GM12878 (cell line): ENCODE data around the gene CCDC18.
"Not testable (repeated sequence)": the region's sequence is repeated elsewhere in the genome, so short reads cannot be mapped to it uniquely, and the experiment has no call there.

Experiments used
- ATF3 ChIP-seq: IDR thresholded peaks from 2 replicates; pipeline ENCODE4 v1.6.1; 2011; ENCODE audit warnings: low read depth, mild to moderate bottlenecking, low read length, moderate library complexity, borderline replicate concordance; ENCODE audit errors: extremely low read depth
- BCLAF1 ChIP-seq: fragments of 450-650 bp; IDR thresholded peaks from 2 replicates; pipeline ENCODE4 v1.6.1; 2017; ENCODE audit warnings: antibody characterized with exemption, mild to moderate bottlenecking, moderate library complexity
- CHD4 ChIP-seq: fragments of 200-600 bp; sonication (generic); IDR thresholded peaks from 2 replicates; pipeline ENCODE4 v1.6.1; 2016; ENCODE audit warnings: mild to moderate bottlenecking
- CTCF ChIP-seq, 3 experiments: IDR thresholded peaks in 2 of 3; conservative IDR thresholded peaks in 1 of 3; 2 replicates each; pipeline ENCODE4 v1.5.1; 2011; ENCODE audit warnings: low read depth in 3 of 3, low read length in 3 of 3, mild to moderate bottlenecking in 3 of 3, control low read depth in 2 of 3, moderate library complexity in 2 of 3, inconsistent platforms in 1 of 3, mixed read lengths in 1 of 3; ENCODE audit not compliant: control insufficient read depth in 2 of 3, insufficient read depth in 1 of 3; ENCODE audit errors: extremely low read depth in 1 of 3
- EZH2 ChIP-seq: IDR thresholded peaks from 2 replicates; pipeline ENCODE4 v1.6.1; 2012; ENCODE audit warnings: low read depth, mild to moderate bottlenecking, control low read depth, inconsistent platforms, low read length, borderline replicate concordance; ENCODE audit not compliant: control insufficient read depth
- NRF1 ChIP-seq: conservative IDR thresholded peaks from 2 replicates; pipeline ENCODE4 v1.6.1; 2011; ENCODE audit warnings: mild to moderate bottlenecking, low read depth, low read length, improper control_type of control experiment
- POLR2AphosphoS5 ChIP-seq: IDR thresholded peaks from 2 replicates; pipeline ENCODE4 v1.6.1; 2011; ENCODE audit warnings: mild to moderate bottlenecking, low read length, inconsistent platforms
- RCOR1 ChIP-seq: conservative IDR thresholded peaks from 2 replicates; pipeline ENCODE4 v1.6.1; 2012; ENCODE audit warnings: low read depth, low read length, improper control_type of control experiment
- SIN3A ChIP-seq: IDR thresholded peaks from 2 replicates; pipeline ENCODE4 v1.6.1; 2012; ENCODE audit warnings: low read depth, low read length, improper control_type of control experiment
- SIX5 ChIP-seq: IDR thresholded peaks from 2 replicates; pipeline ENCODE4 v1.6.1; 2011; ENCODE audit warnings: mild to moderate bottlenecking, low read depth, low read length, moderate library complexity; ENCODE audit not compliant: severe bottlenecking
- SP1 ChIP-seq: IDR thresholded peaks from one replicate; pipeline ENCODE4 v1.6.1; 2011; ENCODE audit warnings: low read depth, low read length
- USF2 ChIP-seq: IDR thresholded peaks from 2 replicates; pipeline ENCODE4 v1.6.1; 2011; ENCODE audit warnings: low read depth, low read length, improper control_type of control experiment, borderline replicate concordance
- YY1 ChIP-seq: IDR thresholded peaks from 2 replicates; pipeline ENCODE4 v1.6.1; 2011; ENCODE audit warnings: low read depth, mild to moderate bottlenecking, low read length
- ZZZ3 ChIP-seq: IDR thresholded peaks from 2 replicates; pipeline ENCODE4 v1.6.1; 2011; ENCODE audit warnings: low read depth; ENCODE audit not compliant: control insufficient read depth, insufficient read length

- not testable (repeated sequence) for TF ChIP-seq SP1; ATF3; NRF1; USF2; CTCF (IDR thresholded peaks at IDR 0.05 in 2 of 3, conservative IDR thresholded peaks at IDR 0.05 in 1 of 3; ENCODE audit: control insufficient read depth in 2 of 3, extremely low read depth in 1 of 3, insufficient read depth in 1 of 3, low read depth in 3 of 3, low read length in 3 of 3); CHD4; YY1; SIX5; POLR2AphosphoS5; EZH2; BCLAF1; ZZZ3; SIN3A; RCOR1
These were observed 62.7 kb downstream of the CCDC18 start for GRCh38 chr1:93243233-93243632.
